OCI-LY1 (cell line): ENCODE results near the gene MNX1.

ENCODE experiments used
- EZH2 ChIP-seq: fragments of 200-600 bp; sonication (generic), shearing (Covaris generic); IDR thresholded peaks from 2 replicates; pipeline ENCODE4 v1.8.0; 2017; ENCODE audit warnings: borderline replicate concordance, mixed run types, mild to moderate bottlenecking, antibody characterized with exemption, low read length, moderate library complexity, mixed read lengths
- TF ChIP-seq, protein P1 (sequence below): fragments of 200-600 bp; sonication (generic), shearing (Covaris generic); IDR thresholded peaks from 2 replicates; pipeline ENCODE4 v1.5.1; 2017; ENCODE audit warnings: mild to moderate bottlenecking, antibody characterized with exemption, low read length, moderate library complexity, mixed read lengths

DNA sequence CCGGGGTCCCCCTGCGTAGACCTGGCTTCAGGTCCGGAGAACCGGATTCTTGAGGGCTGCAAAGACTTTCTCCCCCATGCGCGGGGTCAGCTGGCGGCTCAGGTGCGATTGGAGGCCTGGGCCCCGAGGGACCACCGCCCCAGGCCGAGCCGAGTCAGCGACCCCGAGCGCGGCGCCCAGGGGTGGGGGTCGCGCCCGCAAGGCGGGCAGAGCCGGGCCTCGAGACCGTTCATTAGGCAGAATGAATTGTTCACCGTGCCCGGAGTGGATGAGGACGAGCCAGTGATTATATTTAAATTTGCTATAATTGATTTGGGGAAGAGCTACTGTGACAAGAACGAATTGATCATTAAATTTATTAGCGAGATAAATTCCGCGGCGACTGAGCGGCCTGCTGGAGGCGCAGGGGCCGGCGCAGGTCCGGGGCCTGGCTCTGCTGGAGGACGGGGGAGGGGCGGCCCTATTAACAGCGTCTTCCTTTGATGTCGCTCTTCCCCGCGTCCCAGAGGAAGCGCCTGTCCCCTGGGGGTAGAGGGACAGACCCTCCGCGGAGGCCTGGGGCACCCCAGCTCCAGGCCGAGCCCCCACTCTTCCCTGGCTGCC lies 7.5 kb downstream of the MNX1 start:
- TF ChIP-seq, protein P1, sequence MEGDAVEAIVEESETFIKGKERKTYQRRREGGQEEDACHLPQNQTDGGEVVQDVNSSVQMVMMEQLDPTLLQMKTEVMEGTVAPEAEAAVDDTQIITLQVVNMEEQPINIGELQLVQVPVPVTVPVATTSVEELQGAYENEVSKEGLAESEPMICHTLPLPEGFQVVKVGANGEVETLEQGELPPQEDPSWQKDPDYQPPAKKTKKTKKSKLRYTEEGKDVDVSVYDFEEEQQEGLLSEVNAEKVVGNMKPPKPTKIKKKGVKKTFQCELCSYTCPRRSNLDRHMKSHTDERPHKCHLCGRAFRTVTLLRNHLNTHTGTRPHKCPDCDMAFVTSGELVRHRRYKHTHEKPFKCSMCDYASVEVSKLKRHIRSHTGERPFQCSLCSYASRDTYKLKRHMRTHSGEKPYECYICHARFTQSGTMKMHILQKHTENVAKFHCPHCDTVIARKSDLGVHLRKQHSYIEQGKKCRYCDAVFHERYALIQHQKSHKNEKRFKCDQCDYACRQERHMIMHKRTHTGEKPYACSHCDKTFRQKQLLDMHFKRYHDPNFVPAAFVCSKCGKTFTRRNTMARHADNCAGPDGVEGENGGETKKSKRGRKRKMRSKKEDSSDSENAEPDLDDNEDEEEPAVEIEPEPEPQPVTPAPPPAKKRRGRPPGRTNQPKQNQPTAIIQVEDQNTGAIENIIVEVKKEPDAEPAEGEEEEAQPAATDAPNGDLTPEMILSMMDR = no peak
- no peak for TF ChIP-seq EZH2
